Measurements from ENCODE around the gene TIMP4. TPM values are rescaled to one million over a fixed set of nuclear protein-coding genes. Genes with fewer than 3 reads are reported as not detected.
A peak's percentile ranks its signal among the peaks of the same experiment; 100 is the strongest.

TIMP4 gene
- total RNA-seq, 2 experiments from 2014 or later, result not detected

- no peaks in the 10 kb centered on the region for H3K9me3 Mint-ChIP-seq
- ChIA-PET POLR2A (interaction anchor here (1.0 to 1.5 kb wide), 2 partner anchors 32 to 348 kb away, joined by 3 read pairs; partner anchors contain the start of gene TSEN2), CTCF (interaction anchor here (0.9 to 6.9 kb wide), 7 partner anchors 30 to 347 kb away, joined by 3 to 129 read pairs (median 5); partner anchors contain the start of gene TSEN2)
- H3K27me3 Mint-ChIP-seq, result peaks cover 22% of the 10 kb centered on the region
- no peak for DNase-seq
- no peaks in the 10 kb centered on the region for H3K36me3 Mint-ChIP-seq (ENCODE audit: low read depth)
- H3K27ac Mint-ChIP-seq, result no peak overlapping the region
- H3K4me3 Mint-ChIP-seq, result no peak overlapping the region
- H3K4me1 Mint-ChIP-seq, result peaks cover 2% of the 10 kb centered on the region
Observed at GRCh38 chr3:12136371-12136770, 22.3 kb downstream of the TIMP4 start.

- CTCF ChIA-PET, result interaction anchor here (0.5 to 6.9 kb wide), 23 partner anchors 8 to 585 kb away, joined by 3 to 129 read pairs (median 5); partner anchors contain the start of gene TSEN2
- H3K27me3 Mint-ChIP-seq, result peaks cover 30% of the 10 kb centered on the region
- no peak overlapping the region for H3K27ac Mint-ChIP-seq
- H3K9me3 Mint-ChIP-seq, result no peaks in the 10 kb centered on the region
- no peaks in the 10 kb centered on the region for H3K36me3 Mint-ChIP-seq (ENCODE audit: low read depth)
- H3K4me1 Mint-ChIP-seq, result peaks cover 2% of the 10 kb centered on the region
- POLR2A ChIA-PET, result interaction anchor here (0.9 kb wide), 2 partner anchors 59 to 344 kb away, joined by 4 to 7 read pairs; no protein-coding TSS in a partner anchor
- DNase-seq, result peak; percentile 71
- no peak overlapping the region for H3K4me3 Mint-ChIP-seq
Observed at GRCh38 chr3:12135029-12135657, 23.6 kb downstream of the TIMP4 start.

- no peak overlapping the region for H3K27ac Mint-ChIP-seq
- H3K27me3 Mint-ChIP-seq, result peaks cover 46% of the 10 kb centered on the region
- ChIA-PET POLR2A (no interaction called here), CTCF (interaction anchor here (1.0 to 1.6 kb wide), 5 partner anchors 12 to 404 kb away, joined by 3 to 13 read pairs (median 5); partner anchors contain the start of gene TSEN2)
- no peaks in the 10 kb centered on the region for H3K4me1 Mint-ChIP-seq
- H3K36me3 Mint-ChIP-seq (ENCODE audit: low read depth), result no peaks in the 10 kb centered on the region
- no peak for DNase-seq
- H3K9me3 Mint-ChIP-seq, result no peaks in the 10 kb centered on the region
- no peak overlapping the region for H3K4me3 Mint-ChIP-seq
Observed at GRCh38 chr3:12132881-12133280, 25.8 kb downstream of the TIMP4 start.

- DNase-seq, result no peak
- H3K27me3 Mint-ChIP-seq, result peaks cover 48% of the 10 kb centered on the region
- H3K9me3 Mint-ChIP-seq, result no peaks in the 10 kb centered on the region
- H3K4me1 Mint-ChIP-seq, result no peaks in the 10 kb centered on the region
- H3K36me3 Mint-ChIP-seq (ENCODE audit: low read depth), result no peaks in the 10 kb centered on the region
- POLR2A ChIA-PET, result no interaction called here
- H3K4me3 Mint-ChIP-seq, result no peak overlapping the region
- no peak overlapping the region for H3K27ac Mint-ChIP-seq
- CTCF ChIA-PET, result interaction anchor here (1.6 kb wide), 2 partner anchors 348 to 351 kb away, joined by 3 to 13 read pairs; no protein-coding TSS in a partner anchor
Observed at GRCh38 chr3:12131351-12132090, 27.2 kb downstream of the TIMP4 start.

- no peaks in the 10 kb centered on the region for H3K36me3 Mint-ChIP-seq (ENCODE audit: low read depth)
- DNase-seq, result no peak
- H3K27ac Mint-ChIP-seq, result no peak overlapping the region
- no peaks in the 10 kb centered on the region for H3K4me1 Mint-ChIP-seq
- POLR2A ChIA-PET, result interaction anchor here (1.2 kb wide), 1 partner anchor 353 kb away, joined by 3 read pairs; no protein-coding TSS in a partner anchor
- H3K9me3 Mint-ChIP-seq, result no peaks in the 10 kb centered on the region
- CTCF ChIA-PET, result no interaction called here
- peaks cover 58% of the 10 kb centered on the region for H3K27me3 Mint-ChIP-seq
- no peak overlapping the region for H3K4me3 Mint-ChIP-seq
Observed at GRCh38 chr3:12127391-12127790, 31.3 kb downstream of the TIMP4 start.

- H3K4me1 Mint-ChIP-seq, result peaks cover 3% of the 10 kb centered on the region
- POLR2A ChIA-PET, result no interaction called here
- no peak overlapping the region for H3K27ac Mint-ChIP-seq
- peaks cover 46% of the 10 kb centered on the region for H3K27me3 Mint-ChIP-seq
- no peak for DNase-seq
- no peaks in the 10 kb centered on the region for H3K36me3 Mint-ChIP-seq (ENCODE audit: low read depth)
- H3K9me3 Mint-ChIP-seq, result no peaks in the 10 kb centered on the region
- H3K4me3 Mint-ChIP-seq, result no peak overlapping the region
- CTCF ChIA-PET, result no interaction called here
Observed at GRCh38 chr3:12125772-12126171, 32.9 kb downstream of the TIMP4 start.

GRCh38 chr3:12121466-12121865 lies 37.2 kb downstream of the TIMP4 start:
- Mint-ChIP-seq H3K27ac (no peak overlapping the region), H3K36me3 (ENCODE audit: low read depth) (no peaks in the 10 kb centered on the region), H3K9me3 (no peaks in the 10 kb centered on the region), H3K4me1 (peaks cover 4% of the 10 kb centered on the region), H3K27me3 (peaks cover 40% of the 10 kb centered on the region), H3K4me3 (no peak overlapping the region)
- no peak for DNase-seq
- ChIA-PET CTCF (no interaction called here), POLR2A (no interaction called here)

- Mint-ChIP-seq H3K4me3 (no peak overlapping the region), H3K27ac (no peak overlapping the region), H3K4me1 (peaks cover 4% of the 10 kb centered on the region), H3K9me3 (no peaks in the 10 kb centered on the region), H3K36me3 (ENCODE audit: low read depth) (no peaks in the 10 kb centered on the region), H3K27me3 (peaks cover 40% of the 10 kb centered on the region)
- POLR2A ChIA-PET, result no interaction called here
- no peak for DNase-seq
- CTCF ChIA-PET, result interaction anchor here (1.3 to 2.2 kb wide), 3 partner anchors 12 to 57 kb away, joined by 3 to 7 read pairs (median 3); no protein-coding TSS in a partner anchor
Observed at GRCh38 chr3:12120374-12121140, 38.2 kb downstream of the TIMP4 start.

- no peaks in the 10 kb centered on the region for H3K9me3 Mint-ChIP-seq
- ChIA-PET CTCF (no interaction called here), POLR2A (no interaction called here)
- no peak overlapping the region for H3K4me3 Mint-ChIP-seq
- H3K36me3 Mint-ChIP-seq (ENCODE audit: low read depth), result no peaks in the 10 kb centered on the region
- H3K27me3 Mint-ChIP-seq, result peaks cover 39% of the 10 kb centered on the region
- H3K4me1 Mint-ChIP-seq, result peaks cover 4% of the 10 kb centered on the region
- no peak for DNase-seq
- H3K27ac Mint-ChIP-seq, result no peak overlapping the region
Observed at GRCh38 chr3:12117473-12117872, 41.2 kb downstream of the TIMP4 start.

GRCh38 chr3:12116870-12117269 lies 41.8 kb downstream of the TIMP4 start:
- H3K4me1 Mint-ChIP-seq, result peaks cover 4% of the 10 kb centered on the region
- H3K36me3 Mint-ChIP-seq (ENCODE audit: low read depth), result no peaks in the 10 kb centered on the region
- ChIA-PET CTCF (interaction anchor here (1.4 kb wide), 1 partner anchor 18 kb away, joined by 4 read pairs; no protein-coding TSS in a partner anchor), POLR2A (no interaction called here)
- H3K27me3 Mint-ChIP-seq, result peaks cover 39% of the 10 kb centered on the region
- no peaks in the 10 kb centered on the region for H3K9me3 Mint-ChIP-seq
- no peak overlapping the region for H3K27ac Mint-ChIP-seq
- no peak for DNase-seq
- H3K4me3 Mint-ChIP-seq, result no peak overlapping the region

- POLR2A ChIA-PET, result no interaction called here
- CTCF ChIA-PET, result interaction anchor here (1.4 kb wide), 1 partner anchor 19 kb away, joined by 4 read pairs; no protein-coding TSS in a partner anchor
- no peak overlapping the region for H3K4me3 Mint-ChIP-seq
- no peaks in the 10 kb centered on the region for H3K9me3 Mint-ChIP-seq
- no peak for DNase-seq
- peaks cover 2% of the 10 kb centered on the region for H3K4me1 Mint-ChIP-seq
- H3K27ac Mint-ChIP-seq, result no peak overlapping the region
- no peaks in the 10 kb centered on the region for H3K36me3 Mint-ChIP-seq (ENCODE audit: low read depth)
- H3K27me3 Mint-ChIP-seq, result peaks cover 39% of the 10 kb centered on the region
Observed at GRCh38 chr3:12115849-12116248, 42.9 kb downstream of the TIMP4 start.

- H3K36me3 Mint-ChIP-seq (ENCODE audit: low read depth), result no peaks in the 10 kb centered on the region
- peaks cover 39% of the 10 kb centered on the region for H3K27me3 Mint-ChIP-seq
Observed at GRCh38 chr3:12115104-12115503, 43.6 kb downstream of the TIMP4 start.

GRCh38 chr3:12114251-12114650 lies 44.5 kb downstream of the TIMP4 start:
- H3K27me3 Mint-ChIP-seq, result peaks cover 36% of the 10 kb centered on the region
- peaks cover 3% of the 10 kb centered on the region for H3K9me3 Mint-ChIP-seq
- H3K36me3 Mint-ChIP-seq (ENCODE audit: low read depth), result no peaks in the 10 kb centered on the region
- no peak overlapping the region for H3K27ac Mint-ChIP-seq
- H3K4me3 Mint-ChIP-seq, result no peak overlapping the region
- no peak for DNase-seq
- ChIA-PET CTCF (no interaction called here), POLR2A (no interaction called here)
- no peaks in the 10 kb centered on the region for H3K4me1 Mint-ChIP-seq

More at GRCh38 chr3:12115104-12115503, 43.6 kb downstream of the TIMP4 start:
- ChIA-PET POLR2A (no interaction called here), CTCF (no interaction called here)
- H3K27ac Mint-ChIP-seq, result no peak overlapping the region
- no peaks in the 10 kb centered on the region for H3K4me1 Mint-ChIP-seq
- H3K4me3 Mint-ChIP-seq, result no peak overlapping the region
- H3K9me3 Mint-ChIP-seq, result peaks cover 3% of the 10 kb centered on the region
- DNase-seq, result no peak
